ENCODE results near the gene FOSB. TPM values are rescaled to one million over a fixed set of nuclear protein-coding genes. Genes with fewer than 3 reads are reported as not detected.

Gene FOSB
- total RNA-seq, 1 donor from 2014 or later, result 13.3 TPM

DNA sequence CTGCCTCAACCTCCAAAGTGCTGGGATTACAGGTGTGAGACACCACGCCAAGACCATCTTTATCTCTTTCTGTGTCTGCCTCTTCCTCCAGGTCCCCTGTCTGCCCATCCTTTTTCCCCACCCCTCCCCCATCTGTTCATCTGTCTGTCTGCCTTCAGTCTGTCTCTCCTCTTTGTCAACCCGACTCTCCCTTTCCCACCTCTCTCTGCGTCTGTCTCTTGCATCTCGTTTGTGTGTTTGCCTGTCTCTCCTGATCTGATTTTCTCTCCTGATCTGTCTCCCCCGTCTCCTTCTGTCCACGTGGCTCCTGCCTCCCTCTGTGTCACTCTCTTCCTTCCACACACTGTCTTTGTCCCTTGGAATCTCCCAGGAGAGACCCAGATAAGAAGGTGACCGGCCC lies 49.4 kb downstream of the FOSB start:
- H3K9me3 Mint-ChIP-seq (ENCODE audit: unreplicated experiment), result no peaks in the 10 kb centered on the region
- TF ChIP-seq, protein P1, sequence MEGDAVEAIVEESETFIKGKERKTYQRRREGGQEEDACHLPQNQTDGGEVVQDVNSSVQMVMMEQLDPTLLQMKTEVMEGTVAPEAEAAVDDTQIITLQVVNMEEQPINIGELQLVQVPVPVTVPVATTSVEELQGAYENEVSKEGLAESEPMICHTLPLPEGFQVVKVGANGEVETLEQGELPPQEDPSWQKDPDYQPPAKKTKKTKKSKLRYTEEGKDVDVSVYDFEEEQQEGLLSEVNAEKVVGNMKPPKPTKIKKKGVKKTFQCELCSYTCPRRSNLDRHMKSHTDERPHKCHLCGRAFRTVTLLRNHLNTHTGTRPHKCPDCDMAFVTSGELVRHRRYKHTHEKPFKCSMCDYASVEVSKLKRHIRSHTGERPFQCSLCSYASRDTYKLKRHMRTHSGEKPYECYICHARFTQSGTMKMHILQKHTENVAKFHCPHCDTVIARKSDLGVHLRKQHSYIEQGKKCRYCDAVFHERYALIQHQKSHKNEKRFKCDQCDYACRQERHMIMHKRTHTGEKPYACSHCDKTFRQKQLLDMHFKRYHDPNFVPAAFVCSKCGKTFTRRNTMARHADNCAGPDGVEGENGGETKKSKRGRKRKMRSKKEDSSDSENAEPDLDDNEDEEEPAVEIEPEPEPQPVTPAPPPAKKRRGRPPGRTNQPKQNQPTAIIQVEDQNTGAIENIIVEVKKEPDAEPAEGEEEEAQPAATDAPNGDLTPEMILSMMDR (IDR thresholded peaks at IDR 0.05; ENCODE audit: insufficient read depth, low read depth, low read length), result no peak
- TF ChIP-seq EZH2 (IDR thresholded peaks at IDR 0.05; ENCODE audit: insufficient read depth, low read length), result no peak
- peaks cover 92% of the 10 kb centered on the region for H4K20me1 ChIP-seq (ENCODE audit: insufficient read depth, low read length)
- peak overlapping the region; percentile 40 for H3K4me3 Mint-ChIP-seq (ENCODE audit: unreplicated experiment)
- no peak overlapping the region for H3K4me3 ChIP-seq (ENCODE audit: insufficient read depth, low read depth, low read length)
- peaks cover 18% of the 10 kb centered on the region for H3K36me3 Mint-ChIP-seq (ENCODE audit: low read depth, unreplicated experiment)
- H2AFZ ChIP-seq (ENCODE audit: low read depth, low read length), result no peak overlapping the region
- no peaks in the 10 kb centered on the region for H3K27me3 Mint-ChIP-seq (ENCODE audit: low read depth, unreplicated experiment)
- H3K4me2 ChIP-seq (ENCODE audit: low read length), result no peak overlapping the region
- FAIRE-seq (no peak), DNase-seq (ENCODE audit: low read depth) (no peak)
- peaks cover 21% of the 10 kb centered on the region for H3K4me1 Mint-ChIP-seq (ENCODE audit: low read depth, unreplicated experiment)
- H3K27me3 ChIP-seq (ENCODE audit: insufficient read depth, low read length), result no peaks in the 10 kb centered on the region
- H3K27ac Mint-ChIP-seq (ENCODE audit: unreplicated experiment), result peak overlapping the region; percentile 66
- H3K9me3 ChIP-seq (ENCODE audit: insufficient read depth, low read depth, low read length), result no peaks in the 10 kb centered on the region
- H3K36me3 ChIP-seq (ENCODE audit: insufficient read depth, low read length), result peaks cover 35% of the 10 kb centered on the region
- peaks cover 77% of the 10 kb centered on the region for H3K79me2 ChIP-seq (ENCODE audit: insufficient read depth, low read length)
- peaks cover 12% of the 10 kb centered on the region for H3K4me1 ChIP-seq (ENCODE audit: insufficient read depth, low read length)
- no peak overlapping the region for H3K27ac ChIP-seq (ENCODE audit: low read depth, low read length)
- H3K9ac ChIP-seq (ENCODE audit: low read length), result no peak overlapping the region

DNA sequence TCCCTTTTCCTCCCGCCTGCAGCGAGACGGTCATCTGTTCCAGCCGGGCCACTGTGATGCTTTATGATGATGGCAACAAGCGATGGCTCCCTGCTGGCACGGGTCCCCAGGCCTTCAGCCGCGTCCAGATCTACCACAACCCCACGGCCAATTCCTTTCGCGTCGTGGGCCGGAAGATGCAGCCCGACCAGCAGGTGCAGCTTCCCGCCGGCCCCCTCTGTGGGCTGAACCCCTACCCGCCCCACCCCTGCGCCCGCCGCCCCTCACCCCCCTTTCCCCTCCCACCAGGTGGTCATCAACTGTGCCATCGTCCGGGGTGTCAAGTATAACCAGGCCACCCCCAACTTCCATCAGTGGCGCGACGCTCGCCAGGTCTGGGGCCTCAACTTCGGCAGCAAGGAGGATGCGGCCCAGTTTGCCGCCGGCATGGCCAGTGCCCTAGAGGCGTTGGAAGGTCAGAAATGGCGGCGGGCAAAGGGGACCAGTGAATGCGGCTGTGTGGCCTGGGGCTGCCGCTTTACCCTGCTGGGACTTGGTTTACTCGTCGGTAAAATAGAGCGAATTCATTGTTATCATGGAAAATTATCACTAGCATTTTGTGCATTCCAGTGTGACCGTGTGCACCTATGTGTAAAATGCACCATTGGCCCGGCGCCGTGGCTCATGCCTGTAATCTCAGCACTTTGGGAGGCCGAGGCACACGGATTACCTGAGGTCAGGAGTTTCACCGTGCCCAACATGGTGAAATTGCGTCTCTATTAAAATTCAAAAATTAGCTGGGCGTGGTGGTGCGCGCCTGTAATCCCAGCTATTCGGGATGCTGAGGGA lies 50.1 kb downstream of the FOSB start:
- Mint-ChIP-seq H3K27ac (ENCODE audit: unreplicated experiment) (no peak overlapping the region), H3K27me3 (ENCODE audit: low read depth, unreplicated experiment) (no peaks in the 10 kb centered on the region), H3K36me3 (ENCODE audit: low read depth, unreplicated experiment) (peaks cover 18% of the 10 kb centered on the region), H3K9me3 (ENCODE audit: unreplicated experiment) (no peaks in the 10 kb centered on the region), H3K4me1 (ENCODE audit: low read depth, unreplicated experiment) (peaks cover 19% of the 10 kb centered on the region), H3K4me3 (ENCODE audit: unreplicated experiment) (peak overlapping the region; percentile 40)
- Histone ChIP-seq H3K4me2 (ENCODE audit: low read length) (no peak overlapping the region), H3K4me3 (ENCODE audit: insufficient read depth, low read depth, low read length) (no peak overlapping the region), H3K36me3 (ENCODE audit: insufficient read depth, low read length) (peaks cover 39% of the 10 kb centered on the region), H3K9ac (ENCODE audit: low read length) (no peak overlapping the region), H2AFZ (ENCODE audit: low read depth, low read length) (no peak overlapping the region), H3K27ac (ENCODE audit: low read depth, low read length) (no peak overlapping the region), H3K4me1 (ENCODE audit: insufficient read depth, low read length) (peaks cover 12% of the 10 kb centered on the region), H4K20me1 (ENCODE audit: insufficient read depth, low read length) (peaks cover 92% of the 10 kb centered on the region), H3K9me3 (ENCODE audit: insufficient read depth, low read depth, low read length) (no peaks in the 10 kb centered on the region), H3K79me2 (ENCODE audit: insufficient read depth, low read length) (peaks cover 72% of the 10 kb centered on the region), H3K27me3 (ENCODE audit: insufficient read depth, low read length) (no peaks in the 10 kb centered on the region)
- FAIRE-seq (no peak), DNase-seq (ENCODE audit: low read depth) (no peak)
- TF ChIP-seq, protein P1 (IDR thresholded peaks at IDR 0.05; ENCODE audit: insufficient read depth, low read depth, low read length), result no peak
- TF ChIP-seq EZH2 (IDR thresholded peaks at IDR 0.05; ENCODE audit: insufficient read depth, low read length), result no peak

DNA sequence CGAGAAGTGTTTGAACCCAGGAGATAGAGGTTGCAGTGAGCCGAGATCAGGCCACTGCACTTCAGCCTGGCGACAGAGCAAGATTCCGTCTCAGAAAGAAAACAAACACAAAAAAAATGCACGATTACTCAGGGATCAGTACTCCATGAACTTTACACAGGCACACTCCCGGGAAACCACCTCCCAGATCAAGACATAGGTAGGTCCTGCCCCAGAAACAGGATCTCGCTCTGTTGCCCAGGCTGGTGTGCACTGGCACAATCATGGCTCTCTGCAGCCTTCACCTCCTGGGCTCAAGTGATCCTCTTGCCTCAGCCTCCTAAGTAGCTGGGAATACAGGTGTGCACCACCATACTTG lies 50.7 kb downstream of the FOSB start:
- Histone ChIP-seq H3K36me3 (ENCODE audit: insufficient read depth, low read length) (peaks cover 38% of the 10 kb centered on the region), H2AFZ (ENCODE audit: low read depth, low read length) (no peak overlapping the region), H3K4me1 (ENCODE audit: insufficient read depth, low read length) (peaks cover 14% of the 10 kb centered on the region), H3K9me3 (ENCODE audit: insufficient read depth, low read depth, low read length) (no peaks in the 10 kb centered on the region), H3K4me3 (ENCODE audit: insufficient read depth, low read depth, low read length) (no peak overlapping the region), H3K4me2 (ENCODE audit: low read length) (no peak overlapping the region), H3K9ac (ENCODE audit: low read length) (no peak overlapping the region), H3K27me3 (ENCODE audit: insufficient read depth, low read length) (no peaks in the 10 kb centered on the region), H3K27ac (ENCODE audit: low read depth, low read length) (no peak overlapping the region), H3K79me2 (ENCODE audit: insufficient read depth, low read length) (peaks cover 66% of the 10 kb centered on the region), H4K20me1 (ENCODE audit: insufficient read depth, low read length) (peaks cover 91% of the 10 kb centered on the region)
- no peaks in the 10 kb centered on the region for H3K27me3 Mint-ChIP-seq (ENCODE audit: low read depth, unreplicated experiment)
- no peak overlapping the region for H3K27ac Mint-ChIP-seq (ENCODE audit: unreplicated experiment)
- peaks cover 19% of the 10 kb centered on the region for H3K36me3 Mint-ChIP-seq (ENCODE audit: low read depth, unreplicated experiment)
- no peak for FAIRE-seq
- H3K9me3 Mint-ChIP-seq (ENCODE audit: unreplicated experiment), result no peaks in the 10 kb centered on the region
- TF ChIP-seq EZH2 (IDR thresholded peaks at IDR 0.05; ENCODE audit: insufficient read depth, low read length), result no peak
- TF ChIP-seq, protein P1 (IDR thresholded peaks at IDR 0.05; ENCODE audit: insufficient read depth, low read depth, low read length), result no peak
- H3K4me1 Mint-ChIP-seq (ENCODE audit: low read depth, unreplicated experiment), result peaks cover 20% of the 10 kb centered on the region
- no peak overlapping the region for H3K4me3 Mint-ChIP-seq (ENCODE audit: unreplicated experiment)
- no peak for DNase-seq (ENCODE audit: low read depth)
